H9 (cell line): ENCODE measurements around the gene MFSD11. TPM values are rescaled to one million over a fixed set of nuclear protein-coding genes. Genes with fewer than 3 reads are reported as not detected.

Experiments used
- DNase-seq: peaks from one replicate; pipeline ENCODE4 v3.0.0-alpha.2; 2017
- H2AFZ ChIP-seq: one replicate; pipeline ENCODE4 v1.6.1; 2013; ENCODE audit warnings: mild to moderate bottlenecking, low read length, control low read depth, moderate library complexity
- H2AK5ac ChIP-seq: 2 replicates; pipeline ENCODE4 v1.6.1; 2013; ENCODE audit warnings: low read length, control low read depth, mixed read lengths; ENCODE audit not compliant: insufficient read length
- H2BK120ac ChIP-seq: one replicate; pipeline ENCODE4 v1.6.1; 2013; ENCODE audit warnings: low read depth, mild to moderate bottlenecking, low read length, control low read depth, inconsistent platforms; ENCODE audit not compliant: poor library complexity, severe bottlenecking
- H2BK12ac ChIP-seq: 2 replicates; pipeline ENCODE4 v1.6.1; 2013; ENCODE audit warnings: low read length, control low read depth, mixed read lengths, low read depth; ENCODE audit not compliant: insufficient read length
- H2BK15ac ChIP-seq: 2 replicates; pipeline ENCODE4 v1.6.1; 2013; ENCODE audit warnings: low read depth, low read length, control low read depth
- H2BK20ac ChIP-seq: one replicate; pipeline ENCODE4 v1.6.1; 2013; ENCODE audit warnings: low read depth, mild to moderate bottlenecking, low read length, control low read depth, inconsistent platforms; ENCODE audit not compliant: poor library complexity, severe bottlenecking
- H2BK5ac ChIP-seq: 2 replicates; pipeline ENCODE4 v1.6.1; 2013; ENCODE audit warnings: low read length, control low read depth, mixed read lengths; ENCODE audit not compliant: insufficient read length
- H3K14ac ChIP-seq: 2 replicates; pipeline ENCODE4 v1.6.1; 2013; ENCODE audit warnings: low read length, control low read depth; ENCODE audit not compliant: insufficient read depth
- H3K18ac ChIP-seq: 2 replicates; pipeline ENCODE4 v1.6.1; 2013; ENCODE audit warnings: low read depth, mild to moderate bottlenecking, mixed read lengths, low read length, control low read depth; ENCODE audit not compliant: insufficient read length
- H3K23ac ChIP-seq: 2 replicates; pipeline ENCODE4 v1.6.1; 2013; ENCODE audit warnings: low read length, control low read depth, mixed read lengths, low read depth; ENCODE audit not compliant: insufficient read length
- H3K23me2 ChIP-seq: 2 replicates; pipeline ENCODE4 v1.6.1; 2013; ENCODE audit warnings: low read depth, mild to moderate bottlenecking, mixed read lengths, low read length, control low read depth; ENCODE audit not compliant: insufficient read length, poor library complexity, severe bottlenecking
- H3K27ac ChIP-seq: 2 replicates; pipeline ENCODE4 v1.5.1; 2013; ENCODE audit warnings: low read length, control low read depth, mixed read lengths, low read depth; ENCODE audit not compliant: insufficient read length
- H3K27me3 ChIP-seq: 2 replicates; pipeline ENCODE4 v1.6.1; 2013; ENCODE audit warnings: low read length, control low read depth, inconsistent platforms; ENCODE audit not compliant: insufficient read depth
- H3K4ac ChIP-seq: 2 replicates; pipeline ENCODE4 v1.6.1; 2013; ENCODE audit warnings: low read depth, mild to moderate bottlenecking, control low read depth, inconsistent platforms, low read length, moderate library complexity
- H3K4me1 ChIP-seq: 2 replicates; pipeline ENCODE4 v1.6.1; 2013; ENCODE audit warnings: low read length, control low read depth, inconsistent platforms; ENCODE audit not compliant: insufficient read depth
- H3K4me2 ChIP-seq: 2 replicates; pipeline ENCODE4 v1.6.1; 2013; ENCODE audit warnings: low read length, control low read depth, mixed read lengths; ENCODE audit not compliant: insufficient read length, insufficient read depth
- H3K56ac ChIP-seq: 2 replicates; pipeline ENCODE4 v1.6.1; 2013; ENCODE audit warnings: low read depth, mild to moderate bottlenecking, mixed read lengths, low read length, control low read depth; ENCODE audit not compliant: insufficient read length
- H3K79me1 ChIP-seq: 2 replicates; pipeline ENCODE4 v1.6.1; 2013; ENCODE audit warnings: low read depth, mild to moderate bottlenecking, moderate library complexity, low read length, control low read depth, inconsistent platforms; ENCODE audit not compliant: insufficient read depth, poor library complexity, severe bottlenecking
- H3K79me2 ChIP-seq: 2 replicates; pipeline ENCODE4 v1.6.1; 2013; ENCODE audit warnings: low read length, control low read depth, inconsistent platforms; ENCODE audit not compliant: insufficient read depth
- H3K9ac ChIP-seq: 2 replicates; pipeline ENCODE4 v1.6.1; 2013; ENCODE audit warnings: low read length, control low read depth, mixed read lengths; ENCODE audit not compliant: insufficient read length; ENCODE audit errors: extremely low read depth
- H3K9me3 ChIP-seq: one replicate; pipeline ENCODE4 v1.6.1; 2013; ENCODE audit warnings: low read depth, low read length, inconsistent platforms; ENCODE audit not compliant: control insufficient read depth
- H3T11ph ChIP-seq: one replicate; pipeline ENCODE4 v1.6.1; 2013; ENCODE audit warnings: mild to moderate bottlenecking, low read length, control low read depth, inconsistent platforms
- H4K20me1 ChIP-seq: one replicate; pipeline ENCODE4 v1.6.1; 2013; ENCODE audit not compliant: control insufficient read depth, insufficient read length, insufficient read depth
- H4K5ac ChIP-seq: 2 replicates; pipeline ENCODE4 v1.6.1; 2013; ENCODE audit warnings: low read depth, mild to moderate bottlenecking, mixed read lengths, low read length, control low read depth; ENCODE audit not compliant: insufficient read length
- H4K8ac ChIP-seq: replicated peaks from 2 replicates; pipeline ENCODE4 v1.6.1; 2013; ENCODE audit warnings: low read length, control low read depth, mixed read lengths, low read depth; ENCODE audit not compliant: insufficient read length
- H4K91ac ChIP-seq: 2 replicates; pipeline ENCODE4 v1.6.1; 2013; ENCODE audit warnings: low read depth, mild to moderate bottlenecking, moderate library complexity, mixed read lengths, low read length, control low read depth; ENCODE audit not compliant: insufficient read length
- H3K27ac Mint-ChIP-seq, 3 experiments: 2 replicates in 2 of 3; 3 replicates in 1 of 3; pipeline ENCODE4 v1.8.0; 2020 to 2021; ENCODE audit warnings: mixed read lengths in 3 of 3, mild to moderate bottlenecking in 1 of 3, moderate library complexity in 1 of 3
- H3K27me3 Mint-ChIP-seq: 2 replicates; pipeline ENCODE4 v1.8.0; 2021; ENCODE audit warnings: low read depth, mild to moderate bottlenecking, moderate library complexity, mixed read lengths
- H3K36me3 Mint-ChIP-seq, 3 experiments: 2 replicates in 2 of 3; 3 replicates in 1 of 3; pipeline ENCODE4 v1.8.0; 2020 to 2021; ENCODE audit warnings: low read depth in 3 of 3, mixed read lengths in 3 of 3; ENCODE audit not compliant: insufficient read depth in 1 of 3
- H3K4me1 Mint-ChIP-seq, 2 experiments: 2 replicates each; pipeline ENCODE4 v1.8.0; 2020; ENCODE audit warnings: mixed read lengths in 2 of 2
- H3K4me3 Mint-ChIP-seq, 2 experiments: 2 replicates in 1 of 2; 3 replicates in 1 of 2; pipeline ENCODE4 v1.8.0; 2020 to 2021; ENCODE audit warnings: mild to moderate bottlenecking in 2 of 2, mixed read lengths in 2 of 2, moderate library complexity in 1 of 2
- H3K9me3 Mint-ChIP-seq, 2 experiments: 2 replicates in 1 of 2; 3 replicates in 1 of 2; pipeline ENCODE4 v1.8.0; 2020; ENCODE audit warnings: mild to moderate bottlenecking in 2 of 2, mixed read lengths in 2 of 2, moderate library complexity in 1 of 2
- WGBS: extraction: QIAGEN DNeasy Blood & Tissue Kit; methylation state at CpG from one replicate; pipeline ENCODE4 v1.1.7; 2013; ENCODE audit warnings: missing lambda C conversion rate, low lambda C conversion rate, mixed read lengths; ENCODE audit not compliant: insufficient read length; ENCODE audit errors: extremely low coverage; 5-methylcytosine and 5-hydroxymethylcytosine counted together
- total RNA-seq: library from RNA; stranded (reverse); gene quantifications from 2 replicates; pipeline ENCODE4 v1.2.1, GENCODE V29; 2021
- TF ChIP-seq, protein P1 (sequence below): fragments of 200-600 bp; sonication (generic); conservative IDR thresholded peaks from 3 replicates; pipeline ENCODE4 v1.8.0; 2021; ENCODE audit warnings: antibody characterized with exemption, mild to moderate bottlenecking

The MFSD11 gene
- total RNA-seq, 1 experiment from 2014 or later = 19.9 TPM

DNA sequence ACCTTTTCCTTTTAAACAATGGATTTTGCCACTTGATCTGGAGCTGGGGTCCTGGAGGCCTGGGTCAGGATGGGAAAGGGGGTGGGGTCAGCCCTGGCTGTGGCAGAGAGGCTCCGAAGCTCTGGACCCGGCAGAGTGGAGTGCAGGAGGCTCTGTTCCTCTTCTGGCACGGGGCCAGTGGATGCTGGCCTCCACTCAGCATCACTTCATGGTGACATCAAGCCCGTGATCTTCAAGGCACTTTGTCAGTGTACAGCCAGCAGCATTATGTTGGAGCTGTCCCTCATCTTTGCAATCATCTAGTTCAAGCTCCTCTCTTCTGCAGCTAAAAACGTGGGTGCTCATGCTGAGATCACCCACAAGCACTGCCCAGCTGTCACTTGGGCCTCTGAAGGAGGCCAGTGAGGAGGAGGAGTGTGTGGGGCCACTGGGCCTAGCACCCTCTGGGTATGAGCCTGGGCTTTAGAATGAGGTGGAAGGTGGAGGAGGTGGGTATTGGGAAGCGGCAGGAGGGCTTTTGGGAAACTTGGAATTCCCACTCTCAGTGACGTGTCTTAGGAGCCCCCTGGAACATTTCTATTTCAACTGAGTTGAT is 84.4 kb downstream of the MFSD11 start:
- H3K4ac ChIP-seq = no peak overlapping the region
- WGBS = no CpG with 5 or more reads among the region's 7 CpGs
- TF ChIP-seq, protein P1, sequence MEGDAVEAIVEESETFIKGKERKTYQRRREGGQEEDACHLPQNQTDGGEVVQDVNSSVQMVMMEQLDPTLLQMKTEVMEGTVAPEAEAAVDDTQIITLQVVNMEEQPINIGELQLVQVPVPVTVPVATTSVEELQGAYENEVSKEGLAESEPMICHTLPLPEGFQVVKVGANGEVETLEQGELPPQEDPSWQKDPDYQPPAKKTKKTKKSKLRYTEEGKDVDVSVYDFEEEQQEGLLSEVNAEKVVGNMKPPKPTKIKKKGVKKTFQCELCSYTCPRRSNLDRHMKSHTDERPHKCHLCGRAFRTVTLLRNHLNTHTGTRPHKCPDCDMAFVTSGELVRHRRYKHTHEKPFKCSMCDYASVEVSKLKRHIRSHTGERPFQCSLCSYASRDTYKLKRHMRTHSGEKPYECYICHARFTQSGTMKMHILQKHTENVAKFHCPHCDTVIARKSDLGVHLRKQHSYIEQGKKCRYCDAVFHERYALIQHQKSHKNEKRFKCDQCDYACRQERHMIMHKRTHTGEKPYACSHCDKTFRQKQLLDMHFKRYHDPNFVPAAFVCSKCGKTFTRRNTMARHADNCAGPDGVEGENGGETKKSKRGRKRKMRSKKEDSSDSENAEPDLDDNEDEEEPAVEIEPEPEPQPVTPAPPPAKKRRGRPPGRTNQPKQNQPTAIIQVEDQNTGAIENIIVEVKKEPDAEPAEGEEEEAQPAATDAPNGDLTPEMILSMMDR = no peak

More for the DNA sequence above, 84.4 kb downstream of the MFSD11 start:
- Histone ChIP-seq H4K91ac (no peak overlapping the region), H3K23me2 (no peaks in the 10 kb centered on the region), H2AFZ (no peak overlapping the region), H2BK12ac (no peak overlapping the region), H3K4me1 (no peaks in the 10 kb centered on the region; the same call in 1 of the 2 replicates), H3K27me3 (no peaks in the 10 kb centered on the region), H4K5ac (no peak overlapping the region), H3K56ac (no peak overlapping the region), H2BK120ac (no peak overlapping the region), H3K79me1 (no peaks in the 10 kb centered on the region), H3K9me3 (no peaks in the 10 kb centered on the region), H3K14ac (no peak overlapping the region), H3K4me2 (no peak overlapping the region), H2AK5ac (no peak overlapping the region), H4K20me1 (no peaks in the 10 kb centered on the region), H2BK20ac (no peak overlapping the region), H3K23ac (no peak overlapping the region), H2BK5ac (no peak overlapping the region), H3K9ac (no peak overlapping the region), H4K8ac (no peak overlapping the region), H3K27ac (no peak overlapping the region), H3T11ph (no peak overlapping the region), H2BK15ac (no peak overlapping the region), H3K18ac (no peak overlapping the region), H3K79me2 (no peaks in the 10 kb centered on the region)
- Mint-ChIP-seq H3K36me3 (no peaks in the 10 kb centered on the region), H3K4me1 (peaks cover 0 to 8% of the 10 kb centered on the region in 2 experiments; a peak in 3 of 4 replicates), H3K9me3 (no peaks in the 10 kb centered on the region), H3K4me3 (no peak overlapping the region), H3K27ac (no peak overlapping the region; a peak in 1 of 7 replicates), H3K27me3 (peaks cover 7% of the 10 kb centered on the region)
- no peak for DNase-seq
